H1 (cell line): Measurements from ENCODE around the gene IRF2BP1. TPM values are rescaled to one million over a fixed set of nuclear protein-coding genes. Genes with fewer than 3 reads are reported as not detected.

Experiments
- CTCF ChIA-PET: fragments of 300-600 bp; sonication (Branson Sonifier 250); formaldehyde crosslinking; loops from one replicate; lab custom pipeline; 2021; ENCODE audit not compliant: partially characterized antibody; lab: Charles Lee
- POLR2A ChIA-PET: fragments of 300-600 bp; sonication (Branson Sonifier 250); formaldehyde crosslinking; loops from one replicate; lab custom pipeline; 2021; ENCODE audit warnings: inconsistent platforms; ENCODE audit not compliant: partially characterized antibody; lab: Charles Lee
- DNase-seq, 2 experiments: peaks; one replicate each; pipeline versions ENCODE4 v3.0.0 to v3.0.0-alpha.2; 2010 to 2022; ENCODE audit warnings: low spot score in 2 of 2, low read depth in 1 of 2, mixed read lengths in 1 of 2
- FAIRE-seq: peaks from 2 replicates; lab custom pipeline; 2011; peaks lifted over from hg19 to GRCh38; lab: Jason Lieb, UNC
- H2AFZ ChIP-seq: 2 replicates; pipeline ENCODE4 v1.8.1; 2012; ENCODE audit warnings: low read length, inconsistent platforms
- H2AK5ac ChIP-seq: 2 replicates; pipeline ENCODE4 v1.6.1; 2013; ENCODE audit warnings: low read depth, low read length
- H2BK120ac ChIP-seq: replicated peaks from 2 replicates; pipeline ENCODE3; 2013; ENCODE audit warnings: low read depth, low read length, inconsistent platforms
- H2BK12ac ChIP-seq: 2 replicates; pipeline ENCODE4 v1.6.1; 2013; ENCODE audit warnings: low read depth, low read length
- H2BK15ac ChIP-seq: 2 replicates; pipeline ENCODE4 v1.6.1; 2013; ENCODE audit warnings: low read length
- H2BK20ac ChIP-seq: 2 replicates; pipeline ENCODE4 v1.6.1; 2013; ENCODE audit warnings: low read length
- H2BK5ac ChIP-seq: 2 replicates; pipeline ENCODE4 v1.6.1; 2013; ENCODE audit warnings: low read depth, low read length
- H3K14ac ChIP-seq: 2 replicates; pipeline ENCODE4 v1.6.1; 2013; ENCODE audit warnings: inconsistent platforms; ENCODE audit not compliant: insufficient read length
- H3K18ac ChIP-seq: 2 replicates; pipeline ENCODE4 v1.6.1; 2013; ENCODE audit warnings: low read length; ENCODE audit errors: extremely low read depth
- H3K23ac ChIP-seq: 2 replicates; pipeline ENCODE4 v1.6.1; 2013; ENCODE audit warnings: inconsistent platforms; ENCODE audit not compliant: insufficient read length
- H3K23me2 ChIP-seq: 2 replicates; pipeline ENCODE4 v1.6.1; 2013; ENCODE audit warnings: low read depth, low read length
- H3K27ac ChIP-seq: 2 replicates; pipeline ENCODE4 v1.6.1; 2011; ENCODE audit warnings: low read depth, low read length, inconsistent platforms
- H3K27me3 ChIP-seq, 4 experiments: replicated peaks in 1 of 4; 1 replicate in 1 of 4; 2 replicates in 3 of 4; pipeline versions ENCODE4 v1.6.1 to v1.8.1; 2011 to 2013; ENCODE audit warnings: low read length in 3 of 4, mild to moderate bottlenecking in 3 of 4, inconsistent platforms in 2 of 4, mixed read lengths in 2 of 4, moderate library complexity in 1 of 4; ENCODE audit not compliant: control insufficient read depth in 3 of 4, insufficient read depth in 3 of 4; ENCODE audit errors: extremely low read depth in 1 of 4
- H3K36me3 ChIP-seq, 4 experiments: 2 replicates each; pipeline versions ENCODE4 v1.6.1 to v1.8.1; 2011 to 2013; ENCODE audit warnings: mild to moderate bottlenecking in 4 of 4, low read length in 3 of 4, moderate library complexity in 2 of 4, control low read depth in 1 of 4, inconsistent platforms in 1 of 4; ENCODE audit not compliant: insufficient read depth in 4 of 4, control insufficient read depth in 2 of 4
- H3K4ac ChIP-seq: replicated peaks from 2 replicates; pipeline ENCODE3; 2013; ENCODE audit warnings: low read length, low read depth, mixed read lengths, inconsistent platforms; ENCODE audit not compliant: insufficient read length
- H3K4me1 ChIP-seq, 4 experiments: replicated peaks in 1 of 4; 1 replicate in 1 of 4; 2 replicates in 3 of 4; pipeline versions ENCODE4 v1.6.1 to v1.8.1; 2011 to 2013; ENCODE audit warnings: low read length in 3 of 4, inconsistent platforms in 2 of 4, mixed read lengths in 1 of 4; ENCODE audit not compliant: insufficient read depth in 4 of 4, control insufficient read depth in 3 of 4
- H3K4me2 ChIP-seq, 2 experiments: 2 replicates each; pipeline versions ENCODE4 v1.6.1 to v1.8.1; 2011 to 2013; ENCODE audit warnings: low read depth in 2 of 2, low read length in 2 of 2, control low read depth in 1 of 2, inconsistent platforms in 1 of 2, mild to moderate bottlenecking in 1 of 2; ENCODE audit not compliant: insufficient read depth in 1 of 2
- H3K4me3 ChIP-seq, 4 experiments: fragments of 200-600, 300-600 bp in 1 of 4; sonication (generic), shearing (Covaris generic), sonication (Bioruptor Twin) in 1 of 4; 2 replicates each; pipeline versions ENCODE4 v1.5.1 to v1.8.1; 2011 to 2016; ENCODE audit warnings: low read length in 4 of 4, low read depth in 3 of 4, control low read depth in 2 of 4, inconsistent platforms in 2 of 4, mild to moderate bottlenecking in 2 of 4, mixed read lengths in 1 of 4, moderate library complexity in 1 of 4; ENCODE audit not compliant: insufficient read depth in 2 of 4; ENCODE audit errors: extremely low read depth in 1 of 4
- H3K56ac ChIP-seq: replicated peaks from 2 replicates; pipeline ENCODE3; 2013; ENCODE audit warnings: low read depth, mild to moderate bottlenecking, mixed read lengths, low read length, inconsistent platforms; ENCODE audit not compliant: insufficient read length
- H3K79me1 ChIP-seq: 2 replicates; pipeline ENCODE4 v1.6.1; 2013; ENCODE audit warnings: low read depth, low read length, control low read depth
- H3K79me2 ChIP-seq, 2 experiments: 2 replicates each; pipeline versions ENCODE4 v1.6.1 to v1.8.1; 2012 to 2013; ENCODE audit warnings: low read length in 2 of 2, mild to moderate bottlenecking in 2 of 2, inconsistent platforms in 1 of 2; ENCODE audit not compliant: insufficient read depth in 2 of 2, control insufficient read depth in 1 of 2
- H3K9ac ChIP-seq, 4 experiments: replicated peaks in 1 of 4; 1 replicate in 1 of 4; 2 replicates in 3 of 4; pipeline versions ENCODE4 v1.6.1 to v1.8.1; 2011 to 2013; ENCODE audit warnings: low read depth in 3 of 4, low read length in 3 of 4, control low read depth in 2 of 4, mild to moderate bottlenecking in 2 of 4, moderate library complexity in 2 of 4, inconsistent platforms in 1 of 4; ENCODE audit errors: extremely low read depth in 1 of 4
- H3K9me3 ChIP-seq, 2 experiments: 2 replicates each; pipeline versions ENCODE4 v1.6.1 to v1.8.1; 2012 to 2013; ENCODE audit warnings: mild to moderate bottlenecking in 2 of 2, moderate library complexity in 2 of 2, control low read depth in 1 of 2, inconsistent platforms in 1 of 2, low read depth in 1 of 2, low read length in 1 of 2, mixed read lengths in 1 of 2; ENCODE audit not compliant: insufficient read depth in 2 of 2
- H4K20me1 ChIP-seq, 2 experiments: replicated peaks in 1 of 2; 2 replicates each; pipeline versions ENCODE3 to v1.8.1; 2011 to 2013; ENCODE audit warnings: inconsistent platforms in 2 of 2, low read length in 2 of 2, mild to moderate bottlenecking in 1 of 2; ENCODE audit not compliant: insufficient read depth in 2 of 2, control insufficient read depth in 1 of 2
- H4K5ac ChIP-seq: 2 replicates; pipeline ENCODE4 v1.6.1; 2013; ENCODE audit warnings: low read length, low read depth, mixed read lengths, inconsistent platforms; ENCODE audit not compliant: insufficient read length
- H4K8ac ChIP-seq: 2 replicates; pipeline ENCODE4 v1.8.0; 2013; ENCODE audit warnings: mild to moderate bottlenecking, moderate library complexity, low read length, inconsistent platforms; ENCODE audit not compliant: insufficient read depth; ENCODE audit errors: extremely low read depth
- H4K91ac ChIP-seq: replicated peaks from 2 replicates; pipeline ENCODE3; 2013; ENCODE audit warnings: low read length, mixed read lengths, inconsistent platforms; ENCODE audit not compliant: insufficient read length
- CEBPB ChIP-seq: IDR thresholded peaks from 2 replicates; pipeline ENCODE4 v1.6.1; 2012; ENCODE audit warnings: low read depth, low read length
- CTBP2 ChIP-seq: IDR thresholded peaks from 2 replicates; pipeline ENCODE4 v1.7.0; 2011; ENCODE audit warnings: borderline replicate concordance, mild to moderate bottlenecking, moderate library complexity, mixed read lengths, low read length; ENCODE audit not compliant: insufficient read depth, insufficient read length
- SRF ChIP-seq: IDR thresholded peaks from 2 replicates; pipeline ENCODE4 v1.6.1; 2011; ENCODE audit warnings: mild to moderate bottlenecking, low read depth, low read length, moderate library complexity
- TCF12 ChIP-seq: IDR thresholded peaks from 2 replicates; pipeline ENCODE4 v1.6.1; 2011; ENCODE audit warnings: low read depth, mild to moderate bottlenecking, low read length
- WGBS, 2 experiments: shearing (Covaris generic) in 1 of 2; methylation state at CpG; one replicate each; pipeline versions ENCODE4 v1.1.6 to v1.1.7; 2013 to 2015; ENCODE audit warnings: low lambda C conversion rate in 2 of 2, mixed read lengths in 2 of 2, inconsistent platforms in 1 of 2, low coverage in 1 of 2, missing lambda C conversion rate in 1 of 2; ENCODE audit not compliant: insufficient replicate concordance in 2 of 2, insufficient coverage in 1 of 2, insufficient read length in 1 of 2; ENCODE audit errors: extremely low coverage in 1 of 2, missing lambda C conversion rate in 1 of 2; 5-methylcytosine and 5-hydroxymethylcytosine counted together
- polyA plus RNA-seq, 7 experiments: library from polyadenylated mRNA; depleted of rRNA in 3 of 7; stranded (reverse) in 5 of 7; unstranded in 2 of 7; fragments of >200 nt in 5 of 7; fragments of 200-250 nt in 2 of 7; gene quantifications; 1 replicate in 5 of 7; 2 replicates in 1 of 7; 4 replicates in 1 of 7; pipeline versions ENCODE4 v1.2.1 to v1.2.3, GENCODE V29; 2011 to 2013; ENCODE audit warnings: missing spikeins in 2 of 7, mixed read lengths in 2 of 7
- total RNA-seq: library from RNA; stranded (reverse); fragmentation: NEBNext Ultra II Directional; extraction: Animal tissue kit (Norgen Biotek cat#: 25700); gene quantifications from 2 replicates; pipeline ENCODE4 v1.2.1, GENCODE V29; 2021

IRF2BP1 gene
- total and polyA plus RNA-seq, 2 of the 8 experiments (the other 6 are each of a cell fraction or from before 2014, with no cell fraction given), result 12.1 to 24.4 TPM

- no peak for FAIRE-seq
- H2BK5ac ChIP-seq, result peak overlapping the region; percentile 66; the same call in 1 of the 2 replicates
- H3K18ac ChIP-seq, result no peak overlapping the region; the same call in 1 of the 2 replicates
- no peak overlapping the region for H3K27ac ChIP-seq
- TF ChIP-seq TCF12 (no peak), CTBP2 (no peak), CEBPB (no peak), SRF (no peak)
- TF ChIP-seq, all 59 proteins: peak for 0
- ChIA-PET POLR2A (interaction anchor here (1.2 to 6.0 kb wide), 2 partner anchors 11 to 12 kb away, joined by 3 to 48 read pairs; partner anchors contain the start of genes FOXA3 and SYMPK), CTCF (no interaction called here)
- H3K4me2 ChIP-seq, result peak overlapping the region; percentile 77
- H3K9ac ChIP-seq, result 0 out of 7 replicates have a peak overlapping the region, but pooled peaks of 1 of the 4 experiments have one; percentile 43
- no peak overlapping the region for H3K4ac ChIP-seq
- no peak overlapping the region for H3K56ac ChIP-seq
- H3K4me3 ChIP-seq, result peak overlapping the region; percentile 34 to 67 (median 42); a peak in 5 of 8 replicates
- H4K20me1 ChIP-seq, result peaks cover 5 to 8% of the 10 kb centered on the region in 2 experiments
- peak overlapping the region; percentile 25 for H4K91ac ChIP-seq
- H2BK120ac ChIP-seq, result no peak overlapping the region
- 91% methylated on average over 2 of the region's 4 CpGs; no CpG with 5 or more reads in 1 of the 2 experiments for WGBS, 2 experiments
- H2AFZ ChIP-seq, result no peak overlapping the region
- H2BK15ac ChIP-seq, result no peak overlapping the region; the same call in 1 of the 2 replicates
- H3K79me1 ChIP-seq, result peaks cover 3% of the 10 kb centered on the region; the same call in 1 of the 2 replicates
- no peaks in the 10 kb centered on the region for H3K79me2 ChIP-seq
- peak overlapping the region; percentile 17; the same call in 1 of the 2 replicates for H2BK12ac ChIP-seq
- H3K36me3 ChIP-seq, result peaks cover 0 to 15% (median 3%) of the 10 kb centered on the region in 4 experiments; a peak in 3 of 8 replicates
- no peaks in the 10 kb centered on the region; a peak in 1 of 7 replicates for H3K27me3 ChIP-seq
- no peak overlapping the region; the same call in 1 of the 2 replicates for H2BK20ac ChIP-seq
- peaks cover 6% of the 10 kb centered on the region; the same call in 1 of the 2 replicates for H3K23me2 ChIP-seq
- H3K14ac ChIP-seq, result no peak overlapping the region
- H3K9me3 ChIP-seq, result no peaks in the 10 kb centered on the region
- no peak overlapping the region for H2AK5ac ChIP-seq
- H3K23ac ChIP-seq, result no peak overlapping the region
- H4K8ac ChIP-seq, result peak overlapping the region; percentile 86; the same call in 1 of the 2 replicates
- H3K4me1 ChIP-seq, result peaks cover 0 to 15% (median 9%) of the 10 kb centered on the region in 4 experiments; a peak in 6 of 7 replicates
- DNase-seq, result no peak
- H4K5ac ChIP-seq, result no peak overlapping the region
Measured at GRCh38 chr19:45876161-45876410, 9.9 kb downstream of the IRF2BP1 start.
